MM.1S (cell line): Measurements from ENCODE around the gene MAPK8IP1.

Source experiments
- CTCF ChIP-seq: fragments of 300-600 bp; sonication (generic); IDR thresholded peaks from 2 replicates; pipeline ENCODE4 v1.5.1; 2016; ENCODE audit warnings: antibody characterized with exemption, low read length, mixed read lengths
- EZH2phosphoT487 ChIP-seq: fragments of 300-600 bp; sonication (generic); IDR thresholded peaks from 2 replicates; pipeline ENCODE4 v1.6.1; 2018; ENCODE audit warnings: antibody characterized with exemption, low read length

- TF ChIP-seq CTCF (no peak), EZH2phosphoT487 (no peak)
These were observed 25.8 kb upstream of the MAPK8IP1 start for GRCh38 chr11:45859661-45860140.
